K562 (cell line): Measurements from ENCODE around the gene PARP15. TPM values are rescaled to one million over a fixed set of nuclear protein-coding genes. Genes with fewer than 3 reads are reported as not detected.

Experiments used
- ATAC-seq: fragments of 200-7000 bp; cut with Tn5 transposase; 3 replicates; pipeline ENCODE4 v1.9.1; 2020; ENCODE audit warnings: moderate library complexity
- BruUV-seq: library from RNA; stranded (reverse); fragments of 400-500 nt; replicated peaks from 2 replicates; lab custom pipeline; 2021; lab: Mats Ljungman, UMichigan
- CTCF ChIA-PET: fragments of 300-600 bp; formaldehyde crosslinking; extraction: SDS; loops from one replicate; lab custom pipeline; 2021; ENCODE audit warnings: low intra/inter-chr PET ratio; lab: Yijun Ruan, JAX
- POLR2A ChIA-PET: fragments of 300-600, 350-650 bp; sonication (Branson Sonifier 250); formaldehyde crosslinking; extraction: SDS; loops from one replicate; lab custom pipeline; 2021; ENCODE audit warnings: antibody characterized with exemption, inconsistent platforms; lab: Yijun Ruan, JAX
- DNase-seq, 4 experiments: peaks; one replicate each; pipeline versions ENCODE4 v3.0.0 to v3.0.0-alpha.2; 2011 to 2018; ENCODE audit warnings: low spot score in 3 of 4, mixed read lengths in 3 of 4; ENCODE audit errors: extremely low read depth in 1 of 4
- FAIRE-seq: peaks from 2 replicates; lab custom pipeline; 2011; peaks lifted over from hg19 to GRCh38; lab: Jason Lieb, UNC
- H2AFZ ChIP-seq: 2 replicates; pipeline ENCODE4 v1.6.0; 2011; ENCODE audit warnings: low read depth, low read length, control low read depth, inconsistent platforms
- H3K27ac ChIP-seq: fragments of 200-600 bp; 3 replicates; pipeline ENCODE4 v1.8.0; 2011; ENCODE audit warnings: low read depth, mild to moderate bottlenecking, control low read depth, inconsistent platforms, low read length, moderate library complexity, mixed read lengths; ENCODE audit errors: extremely low read depth
- H3K27me3 ChIP-seq, 2 experiments: fragments of 300-600 bp in 1 of 2; 2 replicates in 1 of 2; 3 replicates in 1 of 2; pipeline versions ENCODE4 v1.6.0 to v1.8.0; 2011; ENCODE audit warnings: inconsistent platforms in 2 of 2, low read length in 2 of 2, mild to moderate bottlenecking in 1 of 2, mixed read lengths in 1 of 2, moderate library complexity in 1 of 2; ENCODE audit not compliant: control insufficient read depth in 2 of 2, insufficient read depth in 2 of 2
- H3K36me3 ChIP-seq: fragments of 300-600 bp; 3 replicates; pipeline ENCODE4 v1.8.0; 2011; ENCODE audit warnings: mild to moderate bottlenecking, low read length, inconsistent platforms; ENCODE audit not compliant: control insufficient read depth, insufficient read depth
- H3K4me1 ChIP-seq, 2 experiments: fragments of 200-600 bp in 1 of 2; replicated peaks in 1 of 2; 2 replicates in 1 of 2; 3 replicates in 1 of 2; pipeline versions ENCODE4 v1.5.1 to v1.8.0; 2011; ENCODE audit warnings: inconsistent platforms in 2 of 2, low read length in 2 of 2, mild to moderate bottlenecking in 1 of 2, mixed read lengths in 1 of 2, moderate library complexity in 1 of 2; ENCODE audit not compliant: control insufficient read depth in 2 of 2, insufficient read depth in 2 of 2
- H3K4me2 ChIP-seq: 2 replicates; pipeline ENCODE4 v1.6.1; 2011; ENCODE audit warnings: low read length, control low read depth, inconsistent platforms, mixed read lengths; ENCODE audit not compliant: insufficient read depth
- H3K4me3 ChIP-seq: fragments of 200-600 bp; sonication (generic), shearing (Covaris generic); 2 replicates; pipeline ENCODE4 v1.5.1; 2016; ENCODE audit warnings: control low read depth, inconsistent platforms
- H3K79me2 ChIP-seq: fragments of 200-600 bp; 3 replicates; pipeline ENCODE4 v1.8.0; 2011; ENCODE audit warnings: low read length, inconsistent platforms; ENCODE audit not compliant: control insufficient read depth, insufficient read depth
- H3K9ac ChIP-seq, 2 experiments: 2 replicates each; pipeline versions ENCODE4 v1.6.0 to v1.6.1; 2011; ENCODE audit warnings: low read depth in 2 of 2, low read length in 2 of 2, control low read depth in 1 of 2, inconsistent platforms in 1 of 2, mild to moderate bottlenecking in 1 of 2, mixed read lengths in 1 of 2; ENCODE audit not compliant: insufficient read depth in 1 of 2
- H3K9me1 ChIP-seq: one replicate; pipeline ENCODE4 v1.6.0; 2011; ENCODE audit warnings: inconsistent platforms, mild to moderate bottlenecking, low read length, moderate library complexity; ENCODE audit not compliant: control insufficient read depth, insufficient read depth
- H3K9me3 ChIP-seq: replicated peaks from 2 replicates; pipeline ENCODE4 v1.5.1; 2011; ENCODE audit warnings: low read depth, low read length, inconsistent platforms; ENCODE audit not compliant: control insufficient read depth, insufficient read depth
- H4K20me1 ChIP-seq: replicated peaks from 2 replicates; pipeline ENCODE4 v1.6.1; 2011; ENCODE audit warnings: low read length, inconsistent platforms, mixed read lengths; ENCODE audit not compliant: control insufficient read depth, insufficient read depth
- HMG20A ChIP-seq: fragments of 450-650 bp; formaldehyde crosslinking; conservative IDR thresholded peaks from 2 replicates; pipeline ENCODE4 v1.4.0; 2020; ENCODE audit warnings: mild to moderate bottlenecking, mixed read lengths
- KDM1A ChIP-seq, 2 experiments: fragments of 450-650 bp; IDR thresholded peaks; 2 replicates each; pipeline ENCODE4 v1.6.1; 2016; ENCODE audit warnings: mild to moderate bottlenecking in 2 of 2
- KLF6 ChIP-seq: fragments of 250-450 bp; sonication (Bioruptor Pico); IDR thresholded peaks from 2 replicates; pipeline ENCODE4 v1.4.0; 2020; ENCODE audit warnings: mild to moderate bottlenecking, moderate library complexity, borderline replicate concordance
- MAX ChIP-seq: sonication (generic); formaldehyde crosslinking; IDR thresholded peaks from 2 replicates; pipeline ENCODE4 v1.9.0; 2022; ENCODE audit warnings: mild to moderate bottlenecking, missing genetic modification reagents
- RB1 ChIP-seq: fragments of 450-650 bp; IDR thresholded peaks from 2 replicates; pipeline ENCODE4 v1.6.1; 2017; ENCODE audit warnings: low read depth, mild to moderate bottlenecking
- TAF15 ChIP-seq: fragments of 200-400 bp; formaldehyde crosslinking; IDR thresholded peaks from 2 replicates; pipeline ENCODE4 v1.6.1; 2017; ENCODE audit warnings: mild to moderate bottlenecking, low read depth, low read length, moderate library complexity
- XRCC3 ChIP-seq: fragments of 450-650 bp; IDR thresholded peaks from 2 replicates; pipeline ENCODE4 v1.6.1; 2017; ENCODE audit warnings: mild to moderate bottlenecking, moderate library complexity
- XRCC4 ChIP-seq: IDR thresholded peaks from one replicate; pipeline ENCODE4 v1.6.1; 2011; ENCODE audit not compliant: insufficient read depth, insufficient read length; ENCODE audit errors: extremely low read depth
- ZFP91 ChIP-seq: sonication (generic); formaldehyde crosslinking; IDR thresholded peaks from 2 replicates; pipeline ENCODE4 v1.8.0; 2022; ENCODE audit warnings: mild to moderate bottlenecking, missing genetic modification reagents
- ZNF134 ChIP-seq: fragments of 250-450 bp; sonication (Bioruptor Pico); conservative IDR thresholded peaks from 2 replicates; pipeline ENCODE4 v1.4.0; 2020
- ZNF354B ChIP-seq: fragments of 250-450 bp; sonication (Bioruptor Pico); IDR thresholded peaks from 2 replicates; pipeline ENCODE4 v1.4.0; 2020
- ZNF518B ChIP-seq: fragments of 250-450 bp; sonication (Bioruptor Pico); IDR thresholded peaks from 2 replicates; pipeline ENCODE4 v1.5.0; 2021; ENCODE audit warnings: mild to moderate bottlenecking, moderate library complexity
- ZNF644 ChIP-seq: fragments of 200-800 bp; sonication (Bioruptor generic); IDR thresholded peaks from 2 replicates; pipeline ENCODE4 v1.6.1; 2016; ENCODE audit warnings: low read depth, missing genetic modification characterization, missing compliant biosample characterization
- WGBS: fragments of 100-300 bp; shearing (Covaris generic); methylation state at CpG from one replicate; pipeline ENCODE4 v1.1.6; 2016; ENCODE audit warnings: low coverage, mixed read lengths; ENCODE audit not compliant: insufficient coverage; ENCODE audit errors: missing lambda C conversion rate; 5-methylcytosine and 5-hydroxymethylcytosine counted together
- in situ Hi-C: fragments of 300-500 bp; cut with MboI; formaldehyde crosslinking; loops from 4 replicates; pipeline ENCODE4 v1.15.0; 2018; ENCODE audit warnings: inconsistent platforms, mixed read lengths
- intact Hi-C: fragments of 100-400 bp; cut with micrococcal nuclease; formaldehyde crosslinking; loops from 2 replicates; pipeline ENCODE4 v1.14.2; 2022
- polyA plus RNA-seq, 8 experiments: library from polyadenylated mRNA; depleted of rRNA in 4 of 8; stranded (reverse) in 5 of 8; unstranded in 3 of 8; fragments of >200 nt; fragmentation: Nextera tagmentation in 2 of 8; fragmentation: Illumina TruSeq in 1 of 8; extraction: Ambion mirVana in 2 of 8; extraction: Trizol in 1 of 8; gene quantifications; 2 replicates each; pipeline versions ENCODE4 v1.2.1 to v1.2.3, GENCODE V29; 2011 to 2014; ENCODE audit warnings: inconsistent platforms in 1 of 8, missing spikeins in 1 of 8
- total RNA-seq, 7 experiments: library from RNA; depleted of rRNA in 6 of 7; stranded (reverse); fragments of >200 nt in 6 of 7; fragmentation: Illumina TruSeq in 2 of 7; extraction: Trizol in 2 of 7; gene quantifications; 2 replicates each; pipeline versions ENCODE4 v1.2.1 to v1.2.3, GENCODE V29; 2011 to 2021; ENCODE audit warnings: low replicate concordance in 1 of 7

PARP15 gene
- total and polyA plus RNA-seq, 9 of the 15 experiments (the other 6 are each of a cell fraction or from before 2014, with no cell fraction given), result 0.05 to 0.40 (median 0.13) TPM

GRCh38 chr3:122558605-122559004 is 18.8 kb upstream of the PARP15 start:
- BruUV-seq, result no TSS peak
- POLR2A ChIA-PET, result interaction anchor here (0.7 kb wide), 1 partner anchor 120 kb away, joined by 4 read pairs; no protein-coding TSS in a partner anchor
- CTCF ChIA-PET, result no interaction called here
- no peaks in the 10 kb centered on the region for H3K36me3 ChIP-seq
- DNase-seq (no peak), ATAC-seq (no peak), FAIRE-seq (no peak)
- no peaks in the 10 kb centered on the region; the same call in 2 of the 3 replicates for H3K79me2 ChIP-seq
- H3K9ac ChIP-seq, result no peak overlapping the region
- H2AFZ ChIP-seq, result no peak overlapping the region
- intact Hi-C loops (no loop called here), in situ Hi-C loops (no loop called here)
- WGBS, result 64% methylated on average over 6 of the region's 6 CpGs
- H3K9me1 ChIP-seq, result no peaks in the 10 kb centered on the region
- H3K27me3 ChIP-seq, result no peaks in the 10 kb centered on the region
- H3K27ac ChIP-seq, result no peak overlapping the region
- TF ChIP-seq MAX (no peak), ZNF134 (CRISPR knock-in tag) (no peak), XRCC4 (no peak), ZNF518B (CRISPR knock-in tag) (no peak), XRCC3 (no peak), ZNF354B (CRISPR knock-in tag) (no peak), TAF15 (no peak), RB1 (no peak), ZNF644 (tag) (no peak), KLF6 (CRISPR knock-in tag) (no peak), HMG20A (CRISPR knock-in tag) (no peak), ZFP91 (CRISPR knock-in tag) (no peak), KDM1A (IDR thresholded peaks at IDR 0.05) (no peak)
- H3K4me3 ChIP-seq, result no peak overlapping the region
- H4K20me1 ChIP-seq, result no peaks in the 10 kb centered on the region
- peaks cover 0 to 6% of the 10 kb centered on the region in 2 experiments; a peak in 2 of 5 replicates for H3K4me1 ChIP-seq
- no peaks in the 10 kb centered on the region for H3K9me3 ChIP-seq
- H3K4me2 ChIP-seq, result no peak overlapping the region
